ENCODE results near the gene CPD.

DNA sequence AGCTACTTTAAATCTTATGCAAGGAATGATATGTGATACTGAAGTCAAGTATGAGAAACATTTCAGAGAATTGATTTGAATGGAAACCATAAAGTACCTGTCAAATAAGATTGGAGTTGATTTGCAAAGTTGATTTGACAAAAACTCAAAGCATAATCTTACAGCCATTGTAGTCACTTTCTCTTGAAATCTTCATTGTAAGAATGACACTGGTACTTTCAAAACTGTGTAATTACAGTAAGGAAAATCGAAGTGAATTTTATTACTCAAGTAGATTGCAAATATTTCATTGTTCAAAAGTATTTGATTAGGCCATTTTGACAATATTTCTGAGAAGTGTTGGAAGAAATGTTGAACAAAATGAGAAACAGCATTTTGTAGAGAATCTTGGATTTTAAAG lies 3.6 kb downstream of the CPD start:
- TF ChIP-seq, protein P1, sequence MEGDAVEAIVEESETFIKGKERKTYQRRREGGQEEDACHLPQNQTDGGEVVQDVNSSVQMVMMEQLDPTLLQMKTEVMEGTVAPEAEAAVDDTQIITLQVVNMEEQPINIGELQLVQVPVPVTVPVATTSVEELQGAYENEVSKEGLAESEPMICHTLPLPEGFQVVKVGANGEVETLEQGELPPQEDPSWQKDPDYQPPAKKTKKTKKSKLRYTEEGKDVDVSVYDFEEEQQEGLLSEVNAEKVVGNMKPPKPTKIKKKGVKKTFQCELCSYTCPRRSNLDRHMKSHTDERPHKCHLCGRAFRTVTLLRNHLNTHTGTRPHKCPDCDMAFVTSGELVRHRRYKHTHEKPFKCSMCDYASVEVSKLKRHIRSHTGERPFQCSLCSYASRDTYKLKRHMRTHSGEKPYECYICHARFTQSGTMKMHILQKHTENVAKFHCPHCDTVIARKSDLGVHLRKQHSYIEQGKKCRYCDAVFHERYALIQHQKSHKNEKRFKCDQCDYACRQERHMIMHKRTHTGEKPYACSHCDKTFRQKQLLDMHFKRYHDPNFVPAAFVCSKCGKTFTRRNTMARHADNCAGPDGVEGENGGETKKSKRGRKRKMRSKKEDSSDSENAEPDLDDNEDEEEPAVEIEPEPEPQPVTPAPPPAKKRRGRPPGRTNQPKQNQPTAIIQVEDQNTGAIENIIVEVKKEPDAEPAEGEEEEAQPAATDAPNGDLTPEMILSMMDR (IDR thresholded peaks at IDR 0.05) = no peak
- no peak for TF ChIP-seq POLR2A (IDR thresholded peaks at IDR 0.05)

All from uterus (tissue), 2 donors.